Tibial nerve (tissue), 4 donors: ENCODE data around the gene FOSL2. TPM values are rescaled to one million over a fixed set of nuclear protein-coding genes. Genes with fewer than 3 reads are reported as not detected.
A peak's percentile ranks its signal among the peaks of the same experiment; 100 is the strongest.

Source experiments
- DNase-seq, 2 donors: peaks; one replicate each; pipeline ENCODE4 v3.0.0-alpha.2; 2019; ENCODE audit warnings: low spot score in 2 of 2
- H3K27ac ChIP-seq, 4 donors: fragments of 200-600 bp; sonication (generic) in 3 of 4; one replicate each; pipeline ENCODE4 v1.5.1; 2017 to 2019; ENCODE audit warnings: mild to moderate bottlenecking in 1 of 4
- H3K27me3 ChIP-seq, 2 donors: fragments of 200-600 bp; sonication (generic) in 1 of 2; one replicate each; pipeline versions ENCODE4 v1.5.1 to v1.6.0; 2017 to 2019
- H3K36me3 ChIP-seq, 3 donors: fragments of 200-600 bp; sonication (generic); one replicate each; pipeline ENCODE4 v1.5.1; 2018 to 2019
- H3K4me1 ChIP-seq, 4 donors: fragments of 200-600 bp; sonication (generic) in 3 of 4; one replicate each; pipeline ENCODE4 v1.5.1; 2017 to 2019
- H3K4me3 ChIP-seq, 4 donors: fragments of 200-600 bp; sonication (generic) in 3 of 4; one replicate each; pipeline ENCODE4 v1.5.1; 2017 to 2019; ENCODE audit warnings: mild to moderate bottlenecking in 1 of 4, moderate library complexity in 1 of 4
- H3K9me3 ChIP-seq, 4 donors: fragments of 200-600 bp; sonication (generic) in 3 of 4; one replicate each; pipeline ENCODE4 v1.5.1; 2017 to 2019
- CTCF ChIP-seq, 5 experiments: fragments of 200-600 bp in 3 of 5; fragments of 450-650 bp in 2 of 5; sonication (generic) in 3 of 5; IDR thresholded peaks; one replicate each; pipeline ENCODE4 v1.5.1; 2016 to 2019; ENCODE audit warnings: antibody characterized with exemption in 5 of 5, mild to moderate bottlenecking in 3 of 5, moderate library complexity in 2 of 5
- EP300 ChIP-seq, 2 donors: sonication (generic); formaldehyde crosslinking; IDR thresholded peaks; one replicate each; pipeline ENCODE4 v1.6.1; 2017; ENCODE audit warnings: antibody characterized with exemption in 2 of 2, mild to moderate bottlenecking in 1 of 2
- POLR2A ChIP-seq, 2 donors: fragments of 450-650 bp; IDR thresholded peaks; one replicate each; pipeline ENCODE4 v1.6.1; 2017; ENCODE audit warnings: antibody characterized with exemption in 2 of 2, mild to moderate bottlenecking in 2 of 2, moderate library complexity in 2 of 2
- WGBS, 2 donors: methylation state at CpG; one replicate each; pipeline ENCODE4 v1.1.5; 2018; 5-methylcytosine and 5-hydroxymethylcytosine counted together
- total RNA-seq, 4 donors: library from RNA; depleted of rRNA; stranded (reverse); fragments of >200 nt; gene quantifications; one replicate each; pipeline ENCODE4 v1.1.0, GENCODE V29; 2016

FOSL2 gene
- total RNA-seq, 4 donors from 2014 or later = 141 to 207 (median 190) TPM

GRCh38 chr2:28394997-28395333, 2.3 kb downstream of the FOSL2 start:
- peak overlapping the region; percentile 99 to 100 (median 100) for H3K27ac ChIP-seq
- H3K36me3 ChIP-seq = no peaks in the 10 kb centered on the region
- DNase-seq = no peak
- H3K4me1 ChIP-seq = peaks cover 0 to 34% (median 31%) of the 10 kb centered on the region in 4 donors
- whole genome bisulfite sequencing, 2 donors = 2 to 3% methylated on average over 7 of the region's 7 CpGs
- peak overlapping the region; percentile 71 to 99 (median 94) for H3K4me3 ChIP-seq
- no peaks in the 10 kb centered on the region for H3K27me3 ChIP-seq
- no peaks in the 10 kb centered on the region for H3K9me3 ChIP-seq
- TF ChIP-seq EP300 (IDR thresholded peaks at IDR 0.05) = no peak
- no peak for TF ChIP-seq CTCF (IDR thresholded peaks at IDR 0.05)
- TF ChIP-seq POLR2A (IDR thresholded peaks at IDR 0.05) = no peak

- TF ChIP-seq CTCF (IDR thresholded peaks at IDR 0.05) = no peak
- TF ChIP-seq POLR2A (IDR thresholded peaks at IDR 0.05) = peak; percentile 51 to 70
- peak; percentile 63 to 96 for TF ChIP-seq EP300 (IDR thresholded peaks at IDR 0.05)
- WGBS, 2 donors = 6% methylated on average over 15 of the region's 15 CpGs
- peak in 1 of 2 donors; percentile 74 for DNase-seq
- Histone ChIP-seq H3K27me3 (no peaks in the 10 kb centered on the region), H3K4me1 (peaks cover 0 to 38% (median 35%) of the 10 kb centered on the region in 4 donors), H3K9me3 (no peaks in the 10 kb centered on the region), H3K4me3 (peak overlapping the region; percentile 71 to 99 (median 94)), H3K27ac (peak overlapping the region; percentile 99 to 100 (median 100)), H3K36me3 (no peaks in the 10 kb centered on the region)
Measured at GRCh38 chr2:28395334-28396061, 2.8 kb downstream of the FOSL2 start.

DNA sequence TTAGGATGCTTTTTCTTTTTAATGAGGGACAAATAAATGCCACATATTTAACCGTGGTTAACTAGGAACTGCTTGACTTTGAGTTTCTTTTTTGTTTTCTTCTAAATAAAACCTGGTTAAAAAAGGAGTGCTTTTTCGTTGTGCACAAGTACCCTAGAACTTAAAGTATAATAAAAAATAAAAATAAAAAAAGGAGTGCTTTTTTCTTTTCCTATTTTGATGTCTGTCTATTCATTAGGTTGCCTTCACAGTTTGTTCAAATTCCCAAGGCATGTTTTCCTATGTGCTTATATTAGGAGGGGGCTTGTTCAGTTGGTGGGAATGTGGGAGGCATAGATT, 4.4 kb downstream of the FOSL2 start:
- no peaks in the 10 kb centered on the region for H3K9me3 ChIP-seq
- TF ChIP-seq CTCF (IDR thresholded peaks at IDR 0.05) (no peak), POLR2A (IDR thresholded peaks at IDR 0.05) (no peak), EP300 (IDR thresholded peaks at IDR 0.05) (no peak)
- WGBS, 2 donors = 13 to 14% methylated on average over 2 of the region's 2 CpGs
- no peaks in the 10 kb centered on the region for H3K27me3 ChIP-seq
- H3K27ac ChIP-seq = peak overlapping the region; percentile 99 to 100 (median 100)
- peaks cover 0 to 52% (median 47%) of the 10 kb centered on the region in 4 donors for H3K4me1 ChIP-seq
- H3K36me3 ChIP-seq = peaks cover 0 to 8% (median 0%) of the 10 kb centered on the region in 3 donors
- DNase-seq = no peak
- H3K4me3 ChIP-seq = peak overlapping the region; percentile 71 to 99 (median 94)

DNA sequence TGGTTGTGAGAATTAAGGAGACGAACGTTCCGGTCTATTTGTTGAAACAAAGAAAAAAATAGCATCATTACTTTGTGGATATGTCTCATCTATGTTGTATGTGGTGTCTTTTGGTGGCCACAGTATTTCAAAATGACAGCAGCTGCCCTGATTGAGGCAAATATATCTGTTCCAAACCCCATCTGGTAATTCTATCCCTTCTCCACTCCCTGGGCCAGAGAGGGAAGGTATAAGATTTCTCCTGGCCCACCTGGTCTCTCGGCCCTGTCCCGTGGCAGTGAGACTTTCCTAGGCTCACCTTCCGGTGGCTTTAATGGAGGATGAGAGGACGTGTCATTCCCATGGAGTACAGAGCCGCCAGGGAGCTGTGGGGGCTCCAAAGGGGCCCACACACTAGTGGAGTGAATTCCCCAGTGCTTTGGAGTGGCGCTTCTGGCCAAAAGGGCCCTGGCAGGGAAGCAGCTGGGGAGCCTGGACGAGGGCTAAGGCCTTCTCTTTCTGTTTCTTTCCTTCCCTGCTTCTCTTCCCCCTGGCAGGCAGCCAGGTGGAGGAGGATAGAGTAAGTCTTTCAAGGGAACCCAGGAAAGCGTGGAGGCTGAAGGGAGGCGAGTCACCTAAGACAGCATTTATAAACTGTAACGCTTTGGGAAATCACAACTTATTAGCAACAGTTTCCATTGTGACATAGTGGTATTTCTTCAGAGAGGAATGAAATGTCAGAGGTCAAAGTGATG, 5.6 kb downstream of the FOSL2 start:
- Histone ChIP-seq H3K9me3 (no peaks in the 10 kb centered on the region), H3K36me3 (peaks cover 0 to 20% (median 0%) of the 10 kb centered on the region in 3 donors), H3K4me3 (peak overlapping the region in 2 of 4 donors; percentile 18 to 99), H3K27ac (peak overlapping the region; percentile 35 to 100 (median 99)), H3K27me3 (no peaks in the 10 kb centered on the region), H3K4me1 (peaks cover 0 to 64% (median 52%) of the 10 kb centered on the region in 4 donors)
- DNase-seq = no peak
- TF ChIP-seq POLR2A (IDR thresholded peaks at IDR 0.05) (peak; percentile 2 to 26), CTCF (IDR thresholded peaks at IDR 0.05) (no peak), EP300 (IDR thresholded peaks at IDR 0.05) (peak in 1 of 2 donors; percentile 75)
- 48% methylated on average over 13 of the region's 13 CpGs for WGBS, 2 donors

DNA sequence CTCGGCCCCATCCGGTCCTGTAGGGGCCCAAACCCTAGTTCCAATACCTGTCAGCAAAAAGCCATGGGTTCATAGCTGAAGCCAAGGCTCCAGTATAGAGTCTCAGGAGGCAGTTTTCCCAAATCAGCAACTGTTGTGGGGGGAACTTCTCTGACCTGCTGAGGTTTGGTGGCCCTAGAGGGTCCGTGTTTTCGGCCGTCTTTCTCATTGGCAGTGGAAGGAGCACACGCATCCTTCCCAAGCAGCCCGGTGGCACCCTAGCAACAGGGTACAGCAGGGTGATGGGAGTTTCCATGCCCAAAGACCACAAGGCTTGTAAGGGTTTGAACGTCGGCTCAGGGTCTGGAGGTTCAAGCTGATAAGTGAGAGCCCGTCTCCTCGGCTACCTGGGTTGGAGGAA, 6.6 kb downstream of the FOSL2 start:
- 77 to 84% methylated on average over 11 of the region's 11 CpGs for WGBS, 2 donors
- peak overlapping the region in 2 of 4 donors; percentile 18 to 99 for H3K4me3 ChIP-seq
- H3K36me3 ChIP-seq = peaks cover 0 to 30% (median 3%) of the 10 kb centered on the region in 3 donors
- H3K9me3 ChIP-seq = no peaks in the 10 kb centered on the region
- peak overlapping the region in 3 of 4 donors; percentile 99 to 100 (median 99) for H3K27ac ChIP-seq
- no peak for DNase-seq
- H3K4me1 ChIP-seq = peaks cover 0 to 74% (median 57%) of the 10 kb centered on the region in 4 donors
- TF ChIP-seq POLR2A (IDR thresholded peaks at IDR 0.05) (no peak), CTCF (IDR thresholded peaks at IDR 0.05) (no peak), EP300 (IDR thresholded peaks at IDR 0.05) (peak in 1 of 2 donors; percentile 45)
- no peaks in the 10 kb centered on the region for H3K27me3 ChIP-seq
